ENCODE measurements around the gene ASB16. TPM values are rescaled to one million over a fixed set of nuclear protein-coding genes. Genes with fewer than 3 reads are reported as not detected.

The ASB16 gene
- total and polyA plus RNA-seq, 4 donors: 0.02 to 0.37 (median 0.08) TPM; not detected in 1

GRCh38 chr17:44177640-44178039, 7.1 kb downstream of the ASB16 start (continued):
- TF ChIP-seq, protein P1, sequence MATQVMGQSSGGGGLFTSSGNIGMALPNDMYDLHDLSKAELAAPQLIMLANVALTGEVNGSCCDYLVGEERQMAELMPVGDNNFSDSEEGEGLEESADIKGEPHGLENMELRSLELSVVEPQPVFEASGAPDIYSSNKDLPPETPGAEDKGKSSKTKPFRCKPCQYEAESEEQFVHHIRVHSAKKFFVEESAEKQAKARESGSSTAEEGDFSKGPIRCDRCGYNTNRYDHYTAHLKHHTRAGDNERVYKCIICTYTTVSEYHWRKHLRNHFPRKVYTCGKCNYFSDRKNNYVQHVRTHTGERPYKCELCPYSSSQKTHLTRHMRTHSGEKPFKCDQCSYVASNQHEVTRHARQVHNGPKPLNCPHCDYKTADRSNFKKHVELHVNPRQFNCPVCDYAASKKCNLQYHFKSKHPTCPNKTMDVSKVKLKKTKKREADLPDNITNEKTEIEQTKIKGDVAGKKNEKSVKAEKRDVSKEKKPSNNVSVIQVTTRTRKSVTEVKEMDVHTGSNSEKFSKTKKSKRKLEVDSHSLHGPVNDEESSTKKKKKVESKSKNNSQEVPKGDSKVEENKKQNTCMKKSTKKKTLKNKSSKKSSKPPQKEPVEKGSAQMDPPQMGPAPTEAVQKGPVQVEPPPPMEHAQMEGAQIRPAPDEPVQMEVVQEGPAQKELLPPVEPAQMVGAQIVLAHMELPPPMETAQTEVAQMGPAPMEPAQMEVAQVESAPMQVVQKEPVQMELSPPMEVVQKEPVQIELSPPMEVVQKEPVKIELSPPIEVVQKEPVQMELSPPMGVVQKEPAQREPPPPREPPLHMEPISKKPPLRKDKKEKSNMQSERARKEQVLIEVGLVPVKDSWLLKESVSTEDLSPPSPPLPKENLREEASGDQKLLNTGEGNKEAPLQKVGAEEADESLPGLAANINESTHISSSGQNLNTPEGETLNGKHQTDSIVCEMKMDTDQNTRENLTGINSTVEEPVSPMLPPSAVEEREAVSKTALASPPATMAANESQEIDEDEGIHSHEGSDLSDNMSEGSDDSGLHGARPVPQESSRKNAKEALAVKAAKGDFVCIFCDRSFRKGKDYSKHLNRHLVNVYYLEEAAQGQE (IDR thresholded peaks at IDR 0.05): no peak
- TF ChIP-seq FOXA2 (IDR thresholded peaks at IDR 0.05): no peak

- H3K36me3 ChIP-seq (ENCODE audit: control insufficient read depth in 4 of 4, insufficient read depth in 3 of 4, low read depth in 1 of 4, low read length in 3 of 4): peaks cover 2 to 13% (median 8%) of the 10 kb centered on the region in 4 donors
- DNase-seq (ENCODE audit: low spot score): no peak
- no peak overlapping the region for H3K27ac ChIP-seq (ENCODE audit: low read depth in 1 of 2, low read length in 2 of 2)
- H3K4me3 ChIP-seq (ENCODE audit: low read depth in 1 of 3, low read length in 3 of 3): no peak overlapping the region
- H3K27me3 ChIP-seq (ENCODE audit: control insufficient read depth in 4 of 4, insufficient read depth in 4 of 4, low read length in 3 of 4): no peaks in the 10 kb centered on the region
- no peaks in the 10 kb centered on the region for H3K9me3 ChIP-seq (ENCODE audit: control insufficient read depth in 4 of 4, low read length in 3 of 4)
- no peak overlapping the region for H3K9ac ChIP-seq (ENCODE audit: low read depth in 1 of 2, low read length in 2 of 2)
- no peaks in the 10 kb centered on the region for H3K4me1 ChIP-seq (ENCODE audit: control insufficient read depth in 4 of 4, insufficient read depth in 4 of 4, low read length in 3 of 4)
- no peak for TF ChIP-seq SP1 (IDR thresholded peaks at IDR 0.05)
- no peak for TF ChIP-seq HNF4G (IDR thresholded peaks at IDR 0.05)
- TF ChIP-seq, protein P2, sequence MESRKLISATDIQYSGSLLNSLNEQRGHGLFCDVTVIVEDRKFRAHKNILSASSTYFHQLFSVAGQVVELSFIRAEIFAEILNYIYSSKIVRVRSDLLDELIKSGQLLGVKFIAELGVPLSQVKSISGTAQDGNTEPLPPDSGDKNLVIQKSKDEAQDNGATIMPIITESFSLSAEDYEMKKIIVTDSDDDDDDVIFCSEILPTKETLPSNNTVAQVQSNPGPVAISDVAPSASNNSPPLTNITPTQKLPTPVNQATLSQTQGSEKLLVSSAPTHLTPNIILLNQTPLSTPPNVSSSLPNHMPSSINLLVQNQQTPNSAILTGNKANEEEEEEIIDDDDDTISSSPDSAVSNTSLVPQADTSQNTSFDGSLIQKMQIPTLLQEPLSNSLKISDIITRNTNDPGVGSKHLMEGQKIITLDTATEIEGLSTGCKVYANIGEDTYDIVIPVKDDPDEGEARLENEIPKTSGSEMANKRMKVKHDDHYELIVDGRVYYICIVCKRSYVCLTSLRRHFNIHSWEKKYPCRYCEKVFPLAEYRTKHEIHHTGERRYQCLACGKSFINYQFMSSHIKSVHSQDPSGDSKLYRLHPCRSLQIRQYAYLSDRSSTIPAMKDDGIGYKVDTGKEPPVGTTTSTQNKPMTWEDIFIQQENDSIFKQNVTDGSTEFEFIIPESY (IDR thresholded peaks at IDR 0.05): no peak
- TF ChIP-seq, protein P1 (IDR thresholded peaks at IDR 0.05): no peak
- no peak for TF ChIP-seq TAF1 (conservative IDR thresholded peaks at IDR 0.05)
- TF ChIP-seq RXRA (IDR thresholded peaks at IDR 0.05): no peak
- no peak for TF ChIP-seq HNF4A (conservative IDR thresholded peaks at IDR 0.05)
- 97% methylated on average over 14 of the region's 14 CpGs for WGBS
These were observed 7.6 kb downstream of the ASB16 start for GRCh38 chr17:44178133-44178532.

- Histone ChIP-seq H3K4me1 (ENCODE audit: control insufficient read depth in 4 of 4, insufficient read depth in 4 of 4, low read length in 3 of 4) (peaks cover 7 to 33% (median 26%) of the 10 kb centered on the region in 4 donors), H3K27me3 (ENCODE audit: control insufficient read depth in 4 of 4, insufficient read depth in 4 of 4, low read length in 3 of 4) (no peaks in the 10 kb centered on the region)
- WGBS: 93% methylated on average over 2 of the region's 2 CpGs
- no peak for TF ChIP-seq MAX (IDR thresholded peaks at IDR 0.05)
- TF ChIP-seq TAF1 (conservative IDR thresholded peaks at IDR 0.05): no peak
- TF ChIP-seq NR2F2 (IDR thresholded peaks at IDR 0.05): no peak
- TF ChIP-seq HNF4A (conservative IDR thresholded peaks at IDR 0.05): no peak
- no peak for TF ChIP-seq FOXA2 (IDR thresholded peaks at IDR 0.05)
- TF ChIP-seq RAD21 (IDR thresholded peaks at IDR 0.05): no peak
- no peak for TF ChIP-seq HNF4G (IDR thresholded peaks at IDR 0.05)
- no peak for TF ChIP-seq YY1 (IDR thresholded peaks at IDR 0.05)
- no peak for TF ChIP-seq ATF3 (IDR thresholded peaks at IDR 0.05)
- TF ChIP-seq FOXA1 (IDR thresholded peaks at IDR 0.05): no peak
- TF ChIP-seq GABPA (IDR thresholded peaks at IDR 0.05 in 1 of 2, conservative IDR thresholded peaks at IDR 0.05 in 1 of 2): no peak
- TF ChIP-seq EGR1 (IDR thresholded peaks at IDR 0.05; ENCODE audit: low read depth in 2 of 2): no peak
- TF ChIP-seq RXRA (IDR thresholded peaks at IDR 0.05): no peak
- TF ChIP-seq SP1 (IDR thresholded peaks at IDR 0.05): no peak
- no peak for TF ChIP-seq JUND (IDR thresholded peaks at IDR 0.05)
- TF ChIP-seq, protein P3, sequence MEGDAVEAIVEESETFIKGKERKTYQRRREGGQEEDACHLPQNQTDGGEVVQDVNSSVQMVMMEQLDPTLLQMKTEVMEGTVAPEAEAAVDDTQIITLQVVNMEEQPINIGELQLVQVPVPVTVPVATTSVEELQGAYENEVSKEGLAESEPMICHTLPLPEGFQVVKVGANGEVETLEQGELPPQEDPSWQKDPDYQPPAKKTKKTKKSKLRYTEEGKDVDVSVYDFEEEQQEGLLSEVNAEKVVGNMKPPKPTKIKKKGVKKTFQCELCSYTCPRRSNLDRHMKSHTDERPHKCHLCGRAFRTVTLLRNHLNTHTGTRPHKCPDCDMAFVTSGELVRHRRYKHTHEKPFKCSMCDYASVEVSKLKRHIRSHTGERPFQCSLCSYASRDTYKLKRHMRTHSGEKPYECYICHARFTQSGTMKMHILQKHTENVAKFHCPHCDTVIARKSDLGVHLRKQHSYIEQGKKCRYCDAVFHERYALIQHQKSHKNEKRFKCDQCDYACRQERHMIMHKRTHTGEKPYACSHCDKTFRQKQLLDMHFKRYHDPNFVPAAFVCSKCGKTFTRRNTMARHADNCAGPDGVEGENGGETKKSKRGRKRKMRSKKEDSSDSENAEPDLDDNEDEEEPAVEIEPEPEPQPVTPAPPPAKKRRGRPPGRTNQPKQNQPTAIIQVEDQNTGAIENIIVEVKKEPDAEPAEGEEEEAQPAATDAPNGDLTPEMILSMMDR (IDR thresholded peaks at IDR 0.05; ENCODE audit: low read depth, low read length, missing input control): no peak
These were observed 12.5 kb downstream of the ASB16 start for GRCh38 chr17:44183024-44183423.

More at GRCh38 chr17:44183024-44183423, 12.5 kb downstream of the ASB16 start:
- Histone ChIP-seq H3K4me3 (ENCODE audit: low read depth in 1 of 3, low read length in 3 of 3) (no peak overlapping the region), H3K36me3 (ENCODE audit: control insufficient read depth in 4 of 4, insufficient read depth in 3 of 4, low read depth in 1 of 4, low read length in 3 of 4) (peaks cover 0 to 10% (median 8%) of the 10 kb centered on the region in 4 donors), H3K9me3 (ENCODE audit: control insufficient read depth in 4 of 4, low read length in 3 of 4) (no peaks in the 10 kb centered on the region), H3K27ac (ENCODE audit: low read depth in 1 of 2, low read length in 2 of 2) (no peak overlapping the region), H3K9ac (ENCODE audit: low read depth in 1 of 2, low read length in 2 of 2) (no peak overlapping the region)
- DNase-seq (ENCODE audit: low spot score): no peak

Data from liver (tissue), 9 donors.